Activated CD4-positive, alpha-beta memory T cell treated with anti-CD3 and anti-CD28 coated beads for 36 hours (primary cell): ENCODE results near the gene SLC33A1. TPM values are rescaled to one million over a fixed set of nuclear protein-coding genes. Genes with fewer than 3 reads are reported as not detected.

Source experiments
- CTCF ChIA-PET: fragments of 350-600 bp; sonication (Branson Sonifier 250); formaldehyde crosslinking; loops from one replicate; lab custom pipeline; 2021; ENCODE audit warnings: antibody characterized with exemption, inconsistent platforms; lab: Charles Lee
- POLR2A ChIA-PET: fragments of 350-600 bp; sonication (Branson Sonifier 250); formaldehyde crosslinking; loops from one replicate; lab custom pipeline; 2021; ENCODE audit warnings: antibody characterized with exemption; lab: Charles Lee
- DNase-seq: peaks from one replicate; pipeline ENCODE4 v3.0.0-alpha.2; 2020
- H3K27ac Mint-ChIP-seq: one replicate; pipeline ENCODE4 v1.8.0; 2021; ENCODE audit warnings: mixed read lengths
- H3K27me3 Mint-ChIP-seq: one replicate; pipeline ENCODE4 v1.8.0; 2021; ENCODE audit warnings: mixed read lengths
- H3K36me3 Mint-ChIP-seq: one replicate; pipeline ENCODE4 v1.8.0; 2021; ENCODE audit warnings: mixed read lengths
- H3K4me1 Mint-ChIP-seq: one replicate; pipeline ENCODE4 v1.8.0; 2021; ENCODE audit warnings: low read depth, mixed read lengths
- H3K4me3 Mint-ChIP-seq: one replicate; pipeline ENCODE4 v1.8.0; 2021; ENCODE audit warnings: mild to moderate bottlenecking, mixed read lengths
- H3K9me3 Mint-ChIP-seq: one replicate; pipeline ENCODE4 v1.8.0; 2021; ENCODE audit warnings: mixed read lengths
- intact Hi-C: fragments of 100-400 bp; cut with micrococcal nuclease; formaldehyde crosslinking; loops from one replicate; pipeline ENCODE4 v1.15.1; 2023
- total RNA-seq, 2 experiments: library from RNA; stranded (reverse); gene quantifications; one replicate each; pipeline ENCODE4 v1.2.3, GENCODE V29; 2021

Gene SLC33A1
- total RNA-seq, 2 experiments from 2014 or later: 20.5 to 23.6 TPM

DNA sequence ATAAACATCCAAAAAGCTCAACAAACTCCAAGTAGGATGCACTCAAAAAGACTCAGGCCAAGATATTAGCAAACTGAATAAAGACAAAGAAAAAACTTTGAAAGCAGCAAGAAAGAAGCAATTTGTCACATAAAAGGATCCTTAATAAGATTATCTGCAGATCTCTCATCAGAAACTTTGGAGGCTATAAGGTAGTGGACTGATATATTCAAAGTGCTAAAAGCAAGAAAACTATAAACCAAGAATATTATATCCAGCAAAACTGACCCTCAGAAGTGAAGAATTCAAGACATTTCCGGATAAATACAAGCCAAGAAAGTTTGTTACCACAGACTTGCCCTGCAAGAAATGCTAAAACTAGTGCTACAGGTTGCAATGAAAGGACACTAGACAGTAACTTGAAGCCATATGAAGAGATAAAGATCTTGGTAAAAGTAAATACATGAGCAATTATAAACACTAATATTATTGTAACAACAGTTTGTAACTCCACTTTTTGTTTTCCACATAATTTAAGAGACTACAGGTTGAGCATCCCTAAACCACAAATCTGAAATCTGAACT, 71.8 kb downstream of the SLC33A1 start:
- no peaks in the 10 kb centered on the region for H3K27me3 Mint-ChIP-seq
- ChIA-PET CTCF (no interaction called here), POLR2A (no interaction called here)
- intact Hi-C loops: no loop called here
- H3K4me3 Mint-ChIP-seq: no peak overlapping the region
- H3K27ac Mint-ChIP-seq: no peak overlapping the region
- H3K4me1 Mint-ChIP-seq: peaks cover 6% of the 10 kb centered on the region
- peaks cover 22% of the 10 kb centered on the region for H3K36me3 Mint-ChIP-seq
- peaks cover 10% of the 10 kb centered on the region for H3K9me3 Mint-ChIP-seq
- DNase-seq: no peak

DNA sequence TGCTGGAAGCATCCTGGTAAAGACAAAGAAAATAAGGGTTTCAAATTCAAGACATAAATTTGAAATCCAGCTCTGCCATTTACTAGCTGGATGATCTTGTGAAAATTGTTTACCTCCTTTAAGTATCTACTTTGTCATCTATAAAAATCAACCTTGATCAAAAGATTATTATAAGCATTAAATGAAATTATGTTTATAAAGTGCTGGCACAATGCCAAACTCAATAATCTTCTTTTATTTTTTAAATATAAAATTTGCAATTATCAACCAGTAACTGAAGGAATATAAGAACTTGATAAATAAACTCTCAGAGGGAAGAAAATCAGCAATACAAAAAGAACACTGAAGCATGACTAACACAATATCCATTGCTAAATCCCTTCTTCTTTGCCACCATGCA, 73.9 kb downstream of the SLC33A1 start:
- CTCF ChIA-PET: no interaction called here
- Mint-ChIP-seq H3K4me3 (no peak overlapping the region), H3K27me3 (no peaks in the 10 kb centered on the region), H3K27ac (no peak overlapping the region), H3K4me1 (peaks cover under 1% of the 10 kb centered on the region), H3K9me3 (peaks cover 10% of the 10 kb centered on the region), H3K36me3 (peaks cover 24% of the 10 kb centered on the region)
- no peak for DNase-seq
- POLR2A ChIA-PET: no interaction called here
- intact Hi-C loops: no loop called here

DNA sequence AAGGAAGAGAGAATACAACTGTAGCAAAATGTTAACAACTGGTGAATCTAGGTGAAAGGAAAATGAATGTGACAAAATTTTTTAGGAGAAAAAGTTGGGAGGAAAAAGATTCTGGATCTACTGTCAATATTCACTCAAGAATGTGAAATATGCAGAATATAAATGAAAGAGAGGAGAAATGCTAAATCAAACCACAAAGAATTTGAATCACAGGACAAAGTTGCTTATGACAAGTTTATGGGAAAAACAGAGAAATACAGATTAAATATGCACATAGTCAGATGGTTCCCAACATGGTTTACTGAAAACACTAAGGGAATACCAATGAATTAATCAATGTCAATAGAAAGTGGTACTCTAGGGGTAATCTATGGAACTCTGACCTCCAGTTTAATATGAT, 75.8 kb downstream of the SLC33A1 start:
- POLR2A ChIA-PET: no interaction called here
- H3K27ac Mint-ChIP-seq: no peak overlapping the region
- no peak overlapping the region for H3K4me3 Mint-ChIP-seq
- intact Hi-C loops: no loop called here
- H3K4me1 Mint-ChIP-seq: no peaks in the 10 kb centered on the region
- no peaks in the 10 kb centered on the region for H3K27me3 Mint-ChIP-seq
- H3K36me3 Mint-ChIP-seq: peaks cover 29% of the 10 kb centered on the region
- H3K9me3 Mint-ChIP-seq: peaks cover 10% of the 10 kb centered on the region
- CTCF ChIA-PET: no interaction called here
- DNase-seq: no peak

DNA sequence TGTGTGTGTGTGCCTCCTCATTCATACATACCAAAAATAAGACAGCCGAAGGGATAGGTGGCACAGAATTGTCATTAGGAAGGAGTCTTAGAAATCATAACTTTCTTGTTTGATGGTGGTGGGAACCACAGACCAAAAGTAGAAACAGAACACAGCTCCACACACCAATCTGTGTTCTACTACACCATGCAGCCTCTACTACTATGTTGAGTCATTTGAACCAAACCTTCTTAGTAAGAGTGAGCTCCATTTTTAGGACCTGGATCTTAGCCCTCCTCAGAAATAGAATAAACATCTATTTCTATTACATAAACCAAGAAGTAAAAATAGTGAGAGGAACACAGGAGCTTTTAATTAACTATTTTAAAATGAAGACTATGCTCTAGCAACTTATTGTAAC, 81.4 kb downstream of the SLC33A1 start:
- DNase-seq: no peak
- no peak overlapping the region for H3K4me3 Mint-ChIP-seq
- H3K4me1 Mint-ChIP-seq: no peaks in the 10 kb centered on the region
- H3K36me3 Mint-ChIP-seq: peaks cover 17% of the 10 kb centered on the region
- CTCF ChIA-PET: interaction anchor here (2.4 kb wide), 1 partner anchor 33 kb away, joined by 8 read pairs; the partner anchor contains the start of gene C3orf33
- intact Hi-C loops: no loop called here
- no peaks in the 10 kb centered on the region for H3K27me3 Mint-ChIP-seq
- no peaks in the 10 kb centered on the region for H3K9me3 Mint-ChIP-seq
- POLR2A ChIA-PET: no interaction called here
- H3K27ac Mint-ChIP-seq: no peak overlapping the region

DNA sequence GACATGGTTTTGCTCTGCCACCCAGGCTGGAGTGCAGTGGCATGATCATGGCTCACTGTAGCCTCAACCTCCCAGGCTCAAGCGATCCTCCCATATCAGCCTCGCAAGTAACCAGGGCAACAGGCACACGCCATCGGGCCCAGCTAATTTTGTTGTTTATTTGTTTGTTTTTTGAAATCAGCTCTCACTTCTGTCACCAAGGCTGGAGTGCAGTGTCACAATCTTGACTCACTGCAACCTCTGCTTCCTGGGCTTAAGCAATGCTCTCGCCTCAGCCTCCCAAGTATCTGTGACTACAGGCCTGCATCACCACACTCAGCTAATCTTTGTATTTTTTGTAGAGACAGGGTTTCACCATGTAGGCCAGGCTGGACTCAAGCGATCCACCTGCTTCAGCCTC, 83.1 kb downstream of the SLC33A1 start:
- intact Hi-C loops: no loop called here
- Mint-ChIP-seq H3K4me1 (peaks cover 3% of the 10 kb centered on the region), H3K27me3 (no peaks in the 10 kb centered on the region), H3K36me3 (peaks cover 15% of the 10 kb centered on the region), H3K9me3 (no peaks in the 10 kb centered on the region), H3K4me3 (no peak overlapping the region), H3K27ac (no peak overlapping the region)
- no peak for DNase-seq
- ChIA-PET CTCF (no interaction called here), POLR2A (no interaction called here)

Other genes starting within 250 kb of the SLC33A1 start
- gene PLCH1, start 109.4 kb downstream of the SLC33A1 start, total RNA-seq: under 1 TPM; 0.10 to 0.12 TPM
- gene C3orf33, start 48.1 kb downstream of the SLC33A1 start, total RNA-seq: 1 to 10 TPM; 1.6 to 2.5 TPM
- 100 to 1,000 TPM; 143 to 152 TPM for gene GMPS, start 16.2 kb upstream of the SLC33A1 start, total RNA-seq